GM18867 (cell line): ENCODE measurements around the gene KCNAB2.
"Not testable (repeated sequence)": the region's sequence is repeated elsewhere in the genome, so short reads cannot be mapped to it uniquely, and the experiment has no call there.

Experiments
- ATAC-seq: cut with Tn5 transposase; IDR thresholded peaks from one replicate; pipeline ENCODE4 v1.9.1; 2021; ENCODE audit warnings: mild to moderate bottlenecking, moderate library complexity; ENCODE audit not compliant: unreplicated experiment

Gene KCNAB2

GRCh38 chr1:6052543-6053205, 7.0 kb downstream of the KCNAB2 start:
- no peak for ATAC-seq

- ATAC-seq: no peak
These were observed 7.5 kb downstream of the KCNAB2 start for GRCh38 chr1:6053206-6053546.

GRCh38 chr1:6054596-6054995, 8.9 kb downstream of the KCNAB2 start:
- no peak for ATAC-seq

- ATAC-seq: no peak
These were observed 10.9 kb downstream of the KCNAB2 start for GRCh38 chr1:6056572-6056948.

- no peak for ATAC-seq
These were observed 11.6 kb downstream of the KCNAB2 start for GRCh38 chr1:6057170-6057845.

- no peak for ATAC-seq
These were observed 14.2 kb downstream of the KCNAB2 start for GRCh38 chr1:6059866-6060265.

- no peak for ATAC-seq
These were observed 17.0 kb downstream of the KCNAB2 start for GRCh38 chr1:6062670-6063069.

- not testable (repeated sequence) for ATAC-seq
These were observed 17.9 kb downstream of the KCNAB2 start for GRCh38 chr1:6063532-6064053.

GRCh38 chr1:6065093-6065858, 19.6 kb downstream of the KCNAB2 start:
- no peak for ATAC-seq

- ATAC-seq: no peak
These were observed 21.0 kb downstream of the KCNAB2 start for GRCh38 chr1:6066680-6067079.

- ATAC-seq: no peak
These were observed 22.4 kb downstream of the KCNAB2 start for GRCh38 chr1:6068073-6068472.

GRCh38 chr1:6068932-6069331, 23.2 kb downstream of the KCNAB2 start:
- ATAC-seq: no peak

GRCh38 chr1:6069573-6069972, 23.9 kb downstream of the KCNAB2 start:
- no peak for ATAC-seq

GRCh38 chr1:6070450-6070974, 24.8 kb downstream of the KCNAB2 start:
- no peak for ATAC-seq

GRCh38 chr1:6071219-6071618, 25.5 kb downstream of the KCNAB2 start:
- no peak for ATAC-seq

GRCh38 chr1:6072774-6073479, 27.2 kb downstream of the KCNAB2 start:
- ATAC-seq: no peak

GRCh38 chr1:6073480-6074053, 27.9 kb downstream of the KCNAB2 start:
- no peak for ATAC-seq

- no peak for ATAC-seq
These were observed 28.7 kb downstream of the KCNAB2 start for GRCh38 chr1:6074192-6074901.

- no peak for ATAC-seq
These were observed 30.1 kb downstream of the KCNAB2 start for GRCh38 chr1:6075748-6076147.

- ATAC-seq: not testable (repeated sequence)
These were observed 31.4 kb downstream of the KCNAB2 start for GRCh38 chr1:6077061-6077460.
